GM10847 (cell line): ENCODE results near the gene C15orf40.

ENCODE experiments used
- POLR2A ChIP-seq: IDR thresholded peaks from 2 replicates; pipeline ENCODE4 v1.6.1; 2011; ENCODE audit not compliant: insufficient read length; ENCODE audit errors: extremely low read depth

The C15orf40 gene

GRCh38 chr15:82970078-82970686 lies 41.3 kb downstream of the C15orf40 start:
- TF ChIP-seq POLR2A = no peak

- no peak for TF ChIP-seq POLR2A
Measured at GRCh38 chr15:82969353-82969752, 42.1 kb downstream of the C15orf40 start.

- TF ChIP-seq POLR2A = no peak
Measured at GRCh38 chr15:82968066-82968465, 43.4 kb downstream of the C15orf40 start.

- TF ChIP-seq POLR2A = no peak
Measured at GRCh38 chr15:82966671-82967071, 44.8 kb downstream of the C15orf40 start.

DNA sequence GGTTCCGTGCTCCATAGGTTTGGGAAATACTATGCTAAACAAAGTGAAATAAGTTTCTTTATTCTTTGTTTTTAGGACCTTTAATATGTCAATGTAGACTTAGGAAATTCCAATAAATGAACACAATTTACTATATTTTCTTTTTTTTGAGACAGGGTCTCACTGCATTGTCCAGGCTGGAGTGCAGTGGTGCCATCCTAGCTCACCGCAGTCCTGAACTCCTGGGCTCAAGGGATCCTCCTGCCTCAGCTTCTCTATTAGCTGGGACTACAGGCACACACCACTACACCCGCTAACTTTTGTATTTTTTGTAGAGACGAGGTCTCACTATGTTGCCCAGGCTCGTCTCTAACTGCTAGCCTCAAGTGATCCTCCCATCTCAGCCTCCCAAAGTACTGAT lies 46.5 kb downstream of the C15orf40 start:
- no peak for TF ChIP-seq POLR2A

GRCh38 chr15:82963471-82964341 lies 47.7 kb downstream of the C15orf40 start:
- TF ChIP-seq POLR2A = no peak

- TF ChIP-seq POLR2A = no peak
Measured at GRCh38 chr15:82960766-82961165, 50.7 kb downstream of the C15orf40 start.

DNA sequence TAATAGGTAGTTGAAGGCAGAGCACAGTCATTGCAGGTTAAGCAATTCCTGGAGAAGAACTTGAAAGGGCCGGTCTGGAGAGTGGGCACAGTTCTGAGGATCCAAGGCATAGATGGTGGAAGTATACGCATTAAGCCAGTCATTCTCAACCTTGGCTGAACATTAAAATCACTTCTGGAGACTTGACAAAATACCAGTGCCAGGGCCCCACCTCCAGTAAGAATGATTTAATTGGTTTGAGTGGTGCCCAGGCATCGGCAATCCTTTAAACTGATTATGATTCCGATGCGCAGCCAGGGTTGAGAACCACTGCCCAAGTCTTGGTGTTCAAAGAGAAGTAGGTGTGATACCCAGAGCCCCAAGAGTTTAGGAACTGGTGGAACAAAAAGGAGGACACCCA lies 52.0 kb downstream of the C15orf40 start:
- TF ChIP-seq POLR2A = no peak

DNA sequence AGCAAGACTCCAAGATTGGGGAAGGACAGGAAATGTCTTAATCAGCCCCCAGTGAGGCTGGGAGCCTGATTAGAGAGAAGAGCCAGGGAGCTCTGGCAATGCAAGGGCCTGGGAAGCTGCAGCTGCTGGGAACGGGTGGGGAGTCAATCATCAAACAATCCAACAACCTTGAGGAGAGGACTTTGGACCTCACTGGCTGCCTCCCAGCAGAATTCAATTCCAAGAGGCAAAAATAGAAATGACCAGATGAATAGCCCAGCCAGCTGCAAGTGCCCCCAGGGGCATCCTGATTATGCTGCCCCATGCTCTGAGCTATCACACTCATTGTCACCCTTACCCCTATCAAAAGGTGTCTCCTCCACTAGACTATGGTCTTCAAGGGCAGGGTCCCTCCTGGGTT lies 52.8 kb downstream of the C15orf40 start:
- TF ChIP-seq POLR2A = no peak

DNA sequence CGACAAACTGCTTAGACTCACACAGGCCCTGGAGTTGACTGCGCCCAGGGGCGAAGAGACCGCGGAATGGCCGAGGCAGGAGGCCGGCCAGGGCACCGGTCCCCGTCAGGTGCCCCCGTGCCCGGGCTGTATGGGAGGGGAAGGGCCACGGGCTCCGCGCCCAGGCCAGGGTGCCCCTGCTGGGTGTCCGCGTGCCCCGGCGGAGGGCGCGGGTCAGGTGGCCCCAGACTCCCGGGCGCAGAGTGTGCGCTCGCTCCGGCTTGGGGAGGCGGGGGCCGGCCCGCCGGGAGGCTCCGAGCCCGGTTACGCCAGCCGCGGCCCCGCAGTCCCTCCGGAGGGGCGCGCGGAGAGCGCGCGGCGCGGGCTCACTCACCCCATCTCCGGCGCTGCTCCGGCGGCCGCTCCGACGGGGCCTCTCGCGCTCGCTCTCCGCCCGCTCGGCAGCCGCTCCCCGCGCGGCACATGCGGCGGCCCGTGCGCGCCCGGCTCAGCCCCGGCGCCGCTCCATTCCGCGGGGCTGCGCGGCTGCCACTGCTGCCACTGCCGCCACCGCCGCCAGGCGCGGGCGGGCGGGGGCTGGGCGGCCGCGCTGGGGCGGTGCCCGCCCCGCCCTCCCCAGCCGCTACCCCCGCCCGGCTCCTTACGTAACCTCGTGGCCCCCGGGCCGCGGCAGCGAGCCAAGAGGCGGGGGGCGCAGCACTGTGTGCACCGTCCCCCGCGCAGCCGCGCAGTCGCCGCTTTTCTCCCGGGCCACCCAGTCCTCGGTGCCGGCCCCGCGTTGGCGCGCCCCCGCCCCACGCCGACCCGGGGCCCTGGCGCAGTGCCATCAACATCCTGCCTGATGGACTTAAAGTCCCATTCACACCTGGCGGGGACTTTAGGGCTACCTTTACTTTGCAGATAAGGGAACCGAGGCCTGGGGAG lies 59.0 kb downstream of the C15orf40 start, which contains the start of gene HOMER2:
Gene HOMER2 (minus strand): TSS at position 563 of the 924 bp plus-strand sequence. CDS start 185 bp downstream, at position 378.
- no peak for TF ChIP-seq POLR2A

DNA sequence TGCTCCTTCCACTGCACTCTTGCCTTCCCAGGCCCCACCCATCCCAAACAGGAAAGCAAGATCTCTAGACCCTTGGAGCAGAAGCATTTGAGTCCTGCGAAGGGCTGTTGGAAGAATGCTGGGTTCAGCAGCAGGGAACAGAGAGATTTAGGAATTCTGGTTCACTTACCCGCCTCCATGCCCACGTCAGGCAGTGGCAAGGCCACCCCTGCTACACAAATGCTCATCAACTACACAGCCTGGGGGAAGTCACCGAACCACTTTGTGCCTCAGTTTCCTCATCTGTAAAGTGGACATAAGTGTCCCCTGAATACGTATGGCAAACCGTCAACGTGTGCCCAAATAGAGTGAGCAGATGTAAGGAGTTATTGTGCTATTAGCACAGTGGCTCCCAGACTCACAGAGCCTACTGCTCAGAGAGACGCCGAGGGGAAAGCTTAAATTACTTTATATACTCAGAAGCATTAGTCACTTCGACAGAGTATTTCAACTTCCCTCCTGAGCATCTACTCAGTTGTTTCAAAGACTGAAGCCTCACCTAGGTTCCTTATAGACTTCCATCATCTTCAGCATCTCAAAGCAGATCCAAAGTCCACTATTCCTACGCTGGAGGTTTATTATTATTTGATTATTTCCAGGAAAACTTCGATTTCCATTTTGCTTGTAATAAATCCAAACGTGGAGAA lies 59.8 kb downstream of the C15orf40 start:
- no peak for TF ChIP-seq POLR2A

DNA sequence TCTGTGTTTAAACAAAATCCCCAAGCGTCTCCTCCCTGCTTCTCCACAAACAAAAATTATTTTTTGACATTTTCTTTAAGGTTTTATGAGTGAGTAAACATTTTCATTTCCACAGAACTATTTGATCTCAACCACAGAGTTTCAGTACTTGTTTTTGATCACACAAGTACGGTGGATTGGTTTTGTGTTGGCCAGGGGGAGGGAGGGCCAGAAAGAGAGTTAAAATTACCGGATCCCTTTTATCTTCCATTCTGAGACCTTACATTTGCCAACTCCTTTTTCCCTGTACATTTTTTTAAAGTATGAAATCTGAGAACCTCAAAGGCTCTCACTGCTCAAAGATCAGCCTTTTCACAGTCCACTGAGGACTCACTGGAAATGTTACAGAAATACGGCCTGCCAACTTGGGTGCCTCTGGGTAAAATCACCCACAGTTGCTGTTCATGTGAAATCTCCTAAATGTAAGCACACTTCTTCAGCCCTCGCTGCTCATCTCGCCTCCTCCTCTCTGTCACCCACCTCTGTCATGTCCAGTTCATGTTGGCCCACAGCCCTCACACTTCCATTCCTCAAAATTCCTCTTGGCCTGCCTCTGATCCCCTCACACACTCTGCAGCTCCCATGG lies 60.6 kb downstream of the C15orf40 start:
- TF ChIP-seq POLR2A = no peak

DNA sequence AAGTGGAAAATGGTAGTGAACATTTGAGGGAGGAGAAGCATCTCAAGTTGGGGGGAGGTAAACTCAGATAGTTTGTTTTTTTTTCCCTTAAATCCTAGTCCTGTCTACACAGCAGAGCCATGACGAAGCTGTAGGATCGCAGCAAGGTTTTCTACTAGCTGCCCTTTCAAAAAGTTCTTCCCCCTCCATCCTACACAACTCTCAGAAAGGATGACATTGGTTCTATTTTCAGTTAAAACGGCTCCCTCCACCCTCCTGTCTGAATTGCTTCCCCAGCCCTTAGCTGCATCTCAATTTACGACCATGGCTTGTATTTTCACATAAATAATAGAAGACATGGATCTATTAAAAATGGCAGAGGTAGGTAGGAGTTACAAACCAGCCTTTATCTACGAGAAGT lies 61.1 kb downstream of the C15orf40 start:
- TF ChIP-seq POLR2A = no peak

DNA sequence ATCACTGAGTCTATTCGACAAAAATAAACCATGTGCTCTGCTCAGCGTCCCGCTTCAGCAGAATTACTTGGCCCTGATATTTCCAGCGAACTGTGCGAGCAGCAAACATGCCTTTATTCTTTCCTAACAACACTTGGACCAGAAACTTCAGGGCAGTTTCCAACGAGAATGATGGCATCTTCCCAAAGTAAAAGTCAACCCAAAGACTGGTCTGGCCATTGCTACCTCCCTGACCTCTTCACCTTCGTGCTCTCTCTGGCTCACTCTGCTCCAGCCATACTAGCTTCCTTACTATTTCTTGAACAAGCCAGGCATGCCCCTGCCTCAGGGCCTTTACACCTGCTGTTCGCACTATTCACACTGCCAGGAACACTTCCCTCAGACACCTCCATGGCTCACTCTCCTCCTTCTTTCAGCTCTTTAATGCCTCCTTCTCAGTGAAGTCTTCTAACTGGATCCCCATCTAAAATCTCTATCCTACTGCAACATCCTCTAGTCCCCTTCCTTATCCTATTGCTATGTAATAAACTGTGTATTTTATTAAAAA lies 65.2 kb downstream of the C15orf40 start:
- TF ChIP-seq POLR2A = no peak
